KMS-11 (cell line): ENCODE data around the gene GNAZ.

Experiments used
- H2AFZ ChIP-seq: fragments of 200-600 bp; sonication (generic); 2 replicates; pipeline ENCODE4 v1.6.1; 2016; ENCODE audit warnings: antibody characterized with exemption, mixed run types, low read depth
- H3K27ac ChIP-seq: fragments of 200-600 bp; sonication (generic); 2 replicates; pipeline ENCODE4 v1.6.1; 2016; ENCODE audit warnings: mild to moderate bottlenecking, mixed run types
- H3K27me3 ChIP-seq: fragments of 200-600 bp; sonication (generic); 2 replicates; pipeline ENCODE4 v1.6.1; 2017; ENCODE audit warnings: mild to moderate bottlenecking, low read depth, mixed run types, moderate library complexity; ENCODE audit not compliant: insufficient read depth
- H3K36me3 ChIP-seq: fragments of 200-600 bp; sonication (generic); 2 replicates; pipeline ENCODE4 v1.6.1; 2017; ENCODE audit warnings: mild to moderate bottlenecking, mixed run types; ENCODE audit not compliant: insufficient read depth
- H3K4me1 ChIP-seq: fragments of 200-600 bp; sonication (generic); 2 replicates; pipeline ENCODE4 v1.6.1; 2016; ENCODE audit warnings: mild to moderate bottlenecking, low read depth, mixed run types; ENCODE audit not compliant: poor library complexity, severe bottlenecking
- H3K4me2 ChIP-seq: fragments of 200-600 bp; sonication (generic); 2 replicates; pipeline ENCODE4 v1.7.0; 2016; ENCODE audit warnings: mild to moderate bottlenecking, mixed run types
- H3K4me3 ChIP-seq: fragments of 200-600 bp; sonication (generic); IDR thresholded peaks from 2 replicates; pipeline ENCODE4 v1.6.1; 2017; ENCODE audit warnings: low read depth, low read length, mixed read lengths; ENCODE audit not compliant: insufficient read depth
- H3K79me2 ChIP-seq: fragments of 200-600 bp; sonication (generic); 2 replicates; pipeline ENCODE4 v1.6.1; 2016; ENCODE audit warnings: low read depth, mixed run types; ENCODE audit not compliant: insufficient read depth
- H3K9ac ChIP-seq: fragments of 200-600 bp; sonication (generic); 2 replicates; pipeline ENCODE4 v1.6.1; 2016; ENCODE audit warnings: mild to moderate bottlenecking, mixed run types
- H4K20me1 ChIP-seq: fragments of 200-600 bp; sonication (generic); 2 replicates; pipeline ENCODE4 v1.6.1; 2016; ENCODE audit warnings: mild to moderate bottlenecking, mixed run types; ENCODE audit not compliant: insufficient read depth
- TF ChIP-seq, protein P1 (sequence below): fragments of 200-600 bp; sonication (generic); conservative IDR thresholded peaks from 2 replicates; pipeline ENCODE4 v1.6.1; 2017; ENCODE audit warnings: low read depth, mild to moderate bottlenecking, antibody characterized with exemption, low read length, moderate library complexity, mixed read lengths

The GNAZ gene

DNA sequence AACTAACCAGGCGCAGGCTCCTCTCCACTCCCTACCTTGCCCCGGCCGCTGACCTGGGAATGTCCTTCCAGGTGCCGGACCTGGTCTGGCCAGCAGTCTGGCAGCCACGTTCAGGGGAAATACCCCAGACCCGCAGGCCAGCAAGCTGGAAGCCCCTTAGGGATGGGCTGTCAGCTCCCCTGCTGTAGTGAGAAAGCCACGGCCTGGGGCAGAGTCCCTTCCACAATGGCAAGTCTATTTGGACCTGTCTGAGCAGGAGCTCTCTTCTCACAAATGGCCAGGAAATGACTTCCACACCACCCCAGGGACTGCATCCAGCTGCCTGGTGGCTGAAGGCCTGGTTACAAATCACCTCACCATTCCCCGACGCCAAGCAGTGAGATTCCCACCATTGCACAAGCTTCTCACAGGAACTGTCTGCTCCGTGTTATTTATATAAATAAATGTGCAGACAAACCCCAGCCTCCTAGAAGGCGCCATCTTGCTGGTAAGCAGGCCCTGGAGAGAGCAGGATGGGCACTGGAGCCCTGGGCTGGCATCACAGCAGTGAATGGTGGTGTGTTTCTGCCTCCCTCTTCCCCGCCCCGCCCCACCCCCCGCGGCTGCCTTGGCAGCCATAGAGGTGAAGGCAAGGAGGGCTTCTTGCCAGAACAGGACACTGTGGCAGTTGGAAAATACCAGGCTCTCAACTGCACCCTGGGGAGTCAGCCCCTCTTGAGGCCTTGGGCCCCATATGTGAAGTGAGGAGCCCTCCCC, 47.8 kb downstream of the GNAZ start:
- no peak overlapping the region for H3K9ac ChIP-seq
- H3K79me2 ChIP-seq = no peaks in the 10 kb centered on the region
- TF ChIP-seq, protein P1, sequence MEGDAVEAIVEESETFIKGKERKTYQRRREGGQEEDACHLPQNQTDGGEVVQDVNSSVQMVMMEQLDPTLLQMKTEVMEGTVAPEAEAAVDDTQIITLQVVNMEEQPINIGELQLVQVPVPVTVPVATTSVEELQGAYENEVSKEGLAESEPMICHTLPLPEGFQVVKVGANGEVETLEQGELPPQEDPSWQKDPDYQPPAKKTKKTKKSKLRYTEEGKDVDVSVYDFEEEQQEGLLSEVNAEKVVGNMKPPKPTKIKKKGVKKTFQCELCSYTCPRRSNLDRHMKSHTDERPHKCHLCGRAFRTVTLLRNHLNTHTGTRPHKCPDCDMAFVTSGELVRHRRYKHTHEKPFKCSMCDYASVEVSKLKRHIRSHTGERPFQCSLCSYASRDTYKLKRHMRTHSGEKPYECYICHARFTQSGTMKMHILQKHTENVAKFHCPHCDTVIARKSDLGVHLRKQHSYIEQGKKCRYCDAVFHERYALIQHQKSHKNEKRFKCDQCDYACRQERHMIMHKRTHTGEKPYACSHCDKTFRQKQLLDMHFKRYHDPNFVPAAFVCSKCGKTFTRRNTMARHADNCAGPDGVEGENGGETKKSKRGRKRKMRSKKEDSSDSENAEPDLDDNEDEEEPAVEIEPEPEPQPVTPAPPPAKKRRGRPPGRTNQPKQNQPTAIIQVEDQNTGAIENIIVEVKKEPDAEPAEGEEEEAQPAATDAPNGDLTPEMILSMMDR = no peak
- H3K27me3 ChIP-seq = no peaks in the 10 kb centered on the region
- no peaks in the 10 kb centered on the region for H4K20me1 ChIP-seq
- H3K4me2 ChIP-seq = no peak overlapping the region
- no peak overlapping the region for H3K4me3 ChIP-seq
- H3K36me3 ChIP-seq = no peaks in the 10 kb centered on the region
- no peak overlapping the region for H3K27ac ChIP-seq
- no peak overlapping the region for H2AFZ ChIP-seq
- H3K4me1 ChIP-seq = peaks cover 9% of the 10 kb centered on the region

DNA sequence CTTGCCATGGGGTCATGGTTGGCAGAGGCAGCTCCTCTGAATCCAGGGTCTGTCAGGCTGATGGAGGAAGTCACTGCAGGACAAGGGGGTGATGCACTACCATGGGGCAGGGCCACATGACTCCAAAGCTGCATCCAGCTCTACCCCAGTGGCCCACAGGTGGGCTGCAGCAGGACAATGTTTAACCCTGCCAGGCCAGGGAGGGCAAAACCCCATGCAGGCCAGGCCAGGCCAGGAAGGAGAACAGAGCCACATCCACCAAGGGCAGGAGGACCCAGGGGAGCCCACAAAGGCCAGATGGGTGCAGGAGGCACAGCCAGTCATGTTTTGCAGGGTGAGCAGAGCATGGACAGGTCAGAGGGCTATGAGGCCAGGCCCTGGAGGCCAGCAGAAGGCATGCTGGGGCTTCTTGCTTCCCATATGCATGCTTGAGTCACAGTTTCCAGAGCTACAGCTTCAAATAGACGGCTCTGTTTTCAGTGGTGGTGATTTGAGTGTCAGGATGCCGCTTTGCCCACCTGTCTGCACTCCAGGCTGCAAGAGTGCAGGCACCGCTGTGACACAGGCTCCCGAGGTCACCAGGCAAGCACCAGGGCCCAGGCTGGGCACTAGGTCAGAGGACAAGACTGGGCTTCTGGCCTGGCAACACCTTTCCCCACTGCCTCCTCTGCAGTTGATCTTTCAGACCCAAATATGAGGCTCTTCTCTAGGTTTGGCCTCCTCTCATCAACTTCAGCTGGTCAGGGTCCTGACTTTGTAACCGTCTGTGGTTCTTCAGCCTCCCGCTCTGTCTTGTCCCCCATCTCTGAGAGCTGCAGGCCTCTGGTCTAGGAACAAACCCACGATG, 48.6 kb downstream of the GNAZ start:
- Histone ChIP-seq H3K36me3 (no peaks in the 10 kb centered on the region), H3K79me2 (no peaks in the 10 kb centered on the region), H3K4me1 (peaks cover 9% of the 10 kb centered on the region), H3K4me2 (no peak overlapping the region), H4K20me1 (no peaks in the 10 kb centered on the region), H2AFZ (no peak overlapping the region), H3K27ac (no peak overlapping the region), H3K9ac (no peak overlapping the region), H3K4me3 (no peak overlapping the region), H3K27me3 (no peaks in the 10 kb centered on the region)
- TF ChIP-seq, protein P1 = no peak

DNA sequence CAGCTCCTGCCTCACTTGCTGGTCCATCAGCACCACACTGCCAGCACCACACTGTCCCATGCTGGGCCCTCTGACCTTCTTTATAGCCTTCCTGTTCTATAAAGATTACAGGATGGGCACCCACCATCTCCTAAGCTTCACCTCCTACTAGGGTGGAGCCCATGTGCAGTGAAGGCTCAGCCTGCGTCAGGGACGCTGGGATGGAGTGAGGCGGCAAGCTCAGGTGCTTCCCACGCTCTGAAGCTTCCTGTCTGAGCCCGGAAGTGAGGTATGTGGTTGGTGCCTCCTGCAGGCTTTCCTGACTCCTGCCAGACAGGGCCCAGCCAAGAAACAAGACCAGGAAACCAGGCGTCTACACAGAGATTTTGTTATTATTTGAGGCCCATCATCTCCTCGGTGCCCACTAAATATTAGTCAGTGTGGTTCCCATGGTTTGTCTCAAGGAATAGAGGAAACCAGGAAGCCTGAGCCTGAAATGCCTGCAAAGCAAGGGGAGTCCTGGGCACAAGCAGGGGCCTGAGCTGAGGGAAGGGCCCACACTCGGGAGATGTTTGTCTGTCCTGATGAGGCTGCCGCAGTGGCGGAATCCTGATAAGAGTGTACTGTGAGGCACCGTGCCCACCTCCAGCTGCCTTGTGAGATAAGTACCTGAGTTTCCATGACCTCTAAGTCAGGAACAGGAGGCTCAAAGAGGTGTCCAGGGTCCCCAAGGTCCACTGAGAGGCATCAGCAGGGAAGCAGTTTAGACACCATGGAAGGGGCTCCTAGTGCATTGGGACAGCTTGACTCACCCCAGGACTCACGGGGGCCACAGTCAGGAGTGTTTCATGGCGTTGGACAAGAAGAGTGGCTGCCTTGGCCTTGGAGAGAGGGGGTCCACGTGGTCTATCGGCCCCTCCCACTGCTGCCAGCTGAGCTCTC, 49.4 kb downstream of the GNAZ start:
- Histone ChIP-seq H3K4me3 (no peak overlapping the region), H3K27ac (no peak overlapping the region)

DNA sequence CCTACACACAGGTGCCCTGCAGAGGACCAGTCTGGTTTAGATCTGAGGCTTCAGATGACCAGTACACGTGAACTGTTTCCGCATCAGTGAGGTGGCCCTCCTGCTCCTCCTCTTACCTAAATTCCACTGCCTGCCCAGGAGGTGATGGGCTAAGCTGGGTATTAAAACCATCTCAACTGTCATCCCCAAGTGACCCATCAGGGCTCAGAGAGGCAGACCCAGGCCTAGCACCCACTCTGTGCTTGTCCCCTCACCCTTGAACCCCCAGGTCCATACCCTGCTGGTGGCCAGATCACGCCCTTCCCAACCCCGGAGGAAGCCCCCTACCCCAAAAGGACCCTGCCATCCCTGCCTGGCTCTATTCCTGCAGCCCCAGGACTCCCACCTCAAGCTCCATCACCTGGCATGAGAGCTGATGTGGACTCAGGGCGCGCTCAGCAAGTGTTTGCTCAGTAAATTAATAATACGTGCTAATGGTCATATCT, 50.1 kb downstream of the GNAZ start:
- H4K20me1 ChIP-seq = no peaks in the 10 kb centered on the region
- H3K27me3 ChIP-seq = no peaks in the 10 kb centered on the region
- no peak overlapping the region for H3K27ac ChIP-seq
- H3K4me1 ChIP-seq = peaks cover 9% of the 10 kb centered on the region
- H3K36me3 ChIP-seq = no peaks in the 10 kb centered on the region
- H3K9ac ChIP-seq = no peak overlapping the region
- H3K79me2 ChIP-seq = no peaks in the 10 kb centered on the region
- TF ChIP-seq, protein P1 = no peak
- H3K4me2 ChIP-seq = no peak overlapping the region
- H2AFZ ChIP-seq = no peak overlapping the region
- no peak overlapping the region for H3K4me3 ChIP-seq

More for the DNA sequence above, 49.4 kb downstream of the GNAZ start:
- H3K9ac ChIP-seq = no peak overlapping the region
- no peak overlapping the region for H2AFZ ChIP-seq
- H3K36me3 ChIP-seq = no peaks in the 10 kb centered on the region
- no peaks in the 10 kb centered on the region for H4K20me1 ChIP-seq
- TF ChIP-seq, protein P1 = no peak
- H3K79me2 ChIP-seq = no peaks in the 10 kb centered on the region
- no peak overlapping the region for H3K4me2 ChIP-seq
- peaks cover 9% of the 10 kb centered on the region for H3K4me1 ChIP-seq
- no peaks in the 10 kb centered on the region for H3K27me3 ChIP-seq
